Measurements from ENCODE around the gene YRDC.

DNA sequence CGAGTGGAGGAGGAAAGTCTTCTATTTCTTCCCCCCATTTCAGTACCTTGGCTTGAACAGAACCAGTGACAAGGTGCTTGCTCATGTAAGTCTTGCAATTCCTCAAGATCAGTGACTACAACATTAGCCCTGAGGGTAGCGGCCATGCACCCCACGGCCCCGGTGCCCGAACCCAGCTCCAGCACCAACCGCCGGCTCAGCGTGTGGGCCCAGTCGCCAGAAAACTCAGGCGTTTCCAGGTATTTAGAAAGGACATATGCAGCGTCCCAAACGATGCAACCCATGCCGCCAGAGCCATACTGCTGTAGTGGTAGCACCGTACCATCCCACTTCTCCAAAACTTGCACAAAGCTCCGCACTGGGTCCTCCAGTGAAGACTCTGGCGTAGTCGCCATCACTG lies 25.5 kb downstream of the YRDC start:
- TF ChIP-seq POLR2AphosphoS5 (IDR thresholded peaks at IDR 0.05; ENCODE audit: insufficient read depth, low read depth, low read length) = no peak
- no peak for TF ChIP-seq EZH2 (IDR thresholded peaks at IDR 0.05; ENCODE audit: borderline replicate concordance, low read depth, low read length, severe bottlenecking)
- no peak for TF ChIP-seq CTCF (IDR thresholded peaks at IDR 0.05; ENCODE audit: extremely low read depth in 1 of 2, insufficient read depth in 1 of 2, low read depth in 1 of 2, low read length in 2 of 2)

All from endothelial cell of umbilical vein (primary cell).